UCSD-AML1 (cell line): ENCODE results near the gene STYXL2.

Source experiments
- DNase-seq: peaks from one replicate; lab custom pipeline; 2025; ENCODE audit not compliant: unreplicated experiment; lab: John Stamatoyannopoulos, UW

Gene STYXL2

GRCh38 chr1:167107456-167107855, 13.6 kb downstream of the STYXL2 start:
- no peak for DNase-seq

GRCh38 chr1:167109125-167109524, 15.2 kb downstream of the STYXL2 start:
- no peak for DNase-seq

- DNase-seq: no peak
Measured at GRCh38 chr1:167110586-167110985, 16.7 kb downstream of the STYXL2 start.

GRCh38 chr1:167111868-167112709, 18.2 kb downstream of the STYXL2 start:
- DNase-seq: no peak

- no peak for DNase-seq
Measured at GRCh38 chr1:167114725-167115124, 20.9 kb downstream of the STYXL2 start.

- no peak for DNase-seq
Measured at GRCh38 chr1:167115655-167116054, 21.8 kb downstream of the STYXL2 start.

GRCh38 chr1:167116174-167116573, 22.3 kb downstream of the STYXL2 start:
- DNase-seq: no peak

- no peak for DNase-seq
Measured at GRCh38 chr1:167117225-167117624, 23.4 kb downstream of the STYXL2 start.

- DNase-seq: no peak
Measured at GRCh38 chr1:167118188-167118587, 24.3 kb downstream of the STYXL2 start.

GRCh38 chr1:167119696-167120095, 25.8 kb downstream of the STYXL2 start:
- DNase-seq: no peak

GRCh38 chr1:167120899-167121298, 27.0 kb downstream of the STYXL2 start:
- no peak for DNase-seq

- no peak for DNase-seq
Measured at GRCh38 chr1:167121375-167122120, 27.7 kb downstream of the STYXL2 start.

- no peak for DNase-seq
Measured at GRCh38 chr1:167122121-167122480, 28.2 kb downstream of the STYXL2 start.

GRCh38 chr1:167122568-167122967, 28.7 kb downstream of the STYXL2 start:
- no peak for DNase-seq

- no peak for DNase-seq
Measured at GRCh38 chr1:167126317-167126716, 32.4 kb downstream of the STYXL2 start.

- DNase-seq: no peak
Measured at GRCh38 chr1:167126811-167127210, 32.9 kb downstream of the STYXL2 start.

- no peak for DNase-seq
Measured at GRCh38 chr1:167127236-167127635, 33.4 kb downstream of the STYXL2 start.

GRCh38 chr1:167127661-167128060, 33.8 kb downstream of the STYXL2 start:
- no peak for DNase-seq

- no peak for DNase-seq
Measured at GRCh38 chr1:167128261-167129227, 34.7 kb downstream of the STYXL2 start.

- DNase-seq: peak; percentile 22
Measured at GRCh38 chr1:167130829-167131510, 37.1 kb downstream of the STYXL2 start.
